IPS DF 6.9 (cell line): Measurements from ENCODE around the gene PLD3.
"Not testable (repeated sequence)": the region's sequence is repeated elsewhere in the genome, so short reads cannot be mapped to it uniquely, and the experiment has no call there.

Experiments used
- DNase-seq: peaks from one replicate; pipeline ENCODE4 v3.0.0-alpha.2; 2013; ENCODE audit warnings: low read depth, low spot score
- H3K27ac ChIP-seq: one replicate; pipeline ENCODE4 v1.5.1; 2013; ENCODE audit warnings: low read length, control low read depth
- H3K27me3 ChIP-seq: 2 replicates; pipeline ENCODE4 v1.6.1; 2013; ENCODE audit warnings: mild to moderate bottlenecking, low read length; ENCODE audit not compliant: control insufficient read depth, insufficient read depth
- H3K36me3 ChIP-seq: 2 replicates; pipeline ENCODE4 v1.6.1; 2013; ENCODE audit warnings: low read length; ENCODE audit not compliant: control insufficient read depth, insufficient read depth
- H3K4me1 ChIP-seq: 2 replicates; pipeline ENCODE4 v1.6.1; 2013; ENCODE audit warnings: low read length; ENCODE audit not compliant: control insufficient read depth, insufficient read depth
- H3K4me3 ChIP-seq: 2 replicates; pipeline ENCODE4 v1.5.1; 2013; ENCODE audit warnings: mild to moderate bottlenecking, low read length
- H3K9me3 ChIP-seq: 2 replicates; pipeline ENCODE4 v1.6.1; 2013; ENCODE audit warnings: low read length, inconsistent platforms; ENCODE audit not compliant: control insufficient read depth, insufficient read depth
- WGBS: extraction: QIAGEN DNeasy Blood & Tissue Kit; methylation state at CpG from one replicate; pipeline ENCODE4 v1.1.7; 2013; ENCODE audit warnings: mixed read lengths, missing lambda C conversion rate; ENCODE audit not compliant: insufficient read length, insufficient coverage; 5-methylcytosine and 5-hydroxymethylcytosine counted together

The PLD3 gene

GRCh38 chr19:40331052-40331451, 17.4 kb upstream of the PLD3 start:
- Histone ChIP-seq H3K27ac (no peak overlapping the region), H3K9me3 (no peaks in the 10 kb centered on the region), H3K4me1 (no peaks in the 10 kb centered on the region), H3K27me3 (no peaks in the 10 kb centered on the region), H3K36me3 (peaks cover 26% of the 10 kb centered on the region), H3K4me3 (no peak overlapping the region)
- no peak for DNase-seq
- WGBS, result no CpG with 5 or more reads among the region's 5 CpGs

GRCh38 chr19:40332669-40333068, 15.8 kb upstream of the PLD3 start:
- peaks cover 17% of the 10 kb centered on the region for H3K36me3 ChIP-seq
- no peak for DNase-seq
- no peaks in the 10 kb centered on the region for H3K9me3 ChIP-seq
- no peaks in the 10 kb centered on the region for H3K27me3 ChIP-seq
- no peaks in the 10 kb centered on the region for H3K4me1 ChIP-seq
- H3K27ac ChIP-seq, result no peak overlapping the region
- WGBS, result no CpG with 5 or more reads among the region's 6 CpGs
- no peak overlapping the region for H3K4me3 ChIP-seq

GRCh38 chr19:40333083-40333482, 15.4 kb upstream of the PLD3 start:
- H3K27ac ChIP-seq, H3K27me3 ChIP-seq, DNase-seq, H3K9me3 ChIP-seq, H3K4me1 ChIP-seq, H3K4me3 ChIP-seq: not testable (repeated sequence)
- peaks cover 14% of the 10 kb centered on the region for H3K36me3 ChIP-seq
- WGBS, result no CpG with 5 or more reads among the region's 6 CpGs

GRCh38 chr19:40335101-40335500, 13.4 kb upstream of the PLD3 start:
- Histone ChIP-seq H3K4me3 (no peak overlapping the region), H3K27ac (no peak overlapping the region), H3K27me3 (no peaks in the 10 kb centered on the region), H3K4me1 (no peaks in the 10 kb centered on the region), H3K36me3 (0 out of 2 replicates have a peak, but pooled peaks cover 6% of the 10 kb centered on the region), H3K9me3 (no peaks in the 10 kb centered on the region)
- DNase-seq, result no peak

- no peak overlapping the region for H3K4me3 ChIP-seq
- H3K27ac ChIP-seq, result no peak overlapping the region
- H3K4me1 ChIP-seq, result no peaks in the 10 kb centered on the region
- H3K9me3 ChIP-seq, result no peaks in the 10 kb centered on the region
- no peaks in the 10 kb centered on the region for H3K27me3 ChIP-seq
- H3K36me3 ChIP-seq, result 0 out of 2 replicates have a peak, but pooled peaks cover 3% of the 10 kb centered on the region
- WGBS, result no CpG with 5 or more reads among the region's 15 CpGs
- DNase-seq, result no peak
These were observed 12.5 kb upstream of the PLD3 start for GRCh38 chr19:40335855-40336600.

- no CpG with 5 or more reads among the region's 2 CpGs for WGBS
- H3K27me3 ChIP-seq, result no peaks in the 10 kb centered on the region
- H3K4me1 ChIP-seq, result no peaks in the 10 kb centered on the region
- no peaks in the 10 kb centered on the region for H3K9me3 ChIP-seq
- DNase-seq, result no peak
- no peak overlapping the region for H3K4me3 ChIP-seq
- H3K27ac ChIP-seq, result no peak overlapping the region
- no peaks in the 10 kb centered on the region for H3K36me3 ChIP-seq
These were observed 11.9 kb upstream of the PLD3 start for GRCh38 chr19:40336601-40336900.

- no CpG with 5 or more reads among the region's 2 CpGs for WGBS
- no peaks in the 10 kb centered on the region for H3K4me1 ChIP-seq
- no peak overlapping the region for H3K27ac ChIP-seq
- DNase-seq, result no peak
- H3K27me3 ChIP-seq, result no peaks in the 10 kb centered on the region
- H3K36me3 ChIP-seq, result no peaks in the 10 kb centered on the region
- H3K9me3 ChIP-seq, result no peaks in the 10 kb centered on the region
- H3K4me3 ChIP-seq, result no peak overlapping the region
These were observed 11.4 kb upstream of the PLD3 start for GRCh38 chr19:40337107-40337506.

GRCh38 chr19:40337594-40337993, 10.9 kb upstream of the PLD3 start:
- Histone ChIP-seq H3K9me3 (no peaks in the 10 kb centered on the region), H3K36me3 (no peaks in the 10 kb centered on the region), H3K4me1 (no peaks in the 10 kb centered on the region), H3K4me3 (no peak overlapping the region), H3K27me3 (no peaks in the 10 kb centered on the region), H3K27ac (no peak overlapping the region)
- no peak for DNase-seq
- WGBS, result no CpG with 5 or more reads among the region's 5 CpGs

- Histone ChIP-seq H3K27ac (no peak overlapping the region), H3K36me3 (no peaks in the 10 kb centered on the region), H3K27me3 (no peaks in the 10 kb centered on the region), H3K4me1 (no peaks in the 10 kb centered on the region), H3K4me3 (no peak overlapping the region), H3K9me3 (no peaks in the 10 kb centered on the region)
- WGBS, result no CpG with 5 or more reads among the region's 4 CpGs
- DNase-seq, result no peak
These were observed 9.3 kb upstream of the PLD3 start for GRCh38 chr19:40339018-40339728.

- Histone ChIP-seq H3K4me1 (no peaks in the 10 kb centered on the region), H3K9me3 (no peaks in the 10 kb centered on the region), H3K4me3 (no peak overlapping the region), H3K27me3 (no peaks in the 10 kb centered on the region), H3K27ac (no peak overlapping the region), H3K36me3 (no peaks in the 10 kb centered on the region)
- no CpG with 5 or more reads among the region's 9 CpGs for WGBS
- DNase-seq, result no peak
These were observed 6.7 kb upstream of the PLD3 start for GRCh38 chr19:40341601-40342482.
